Measurements from ENCODE around the gene KNDC1.

Gene KNDC1

GRCh38 chr10:133272301-133272963 lies 112.4 kb downstream of the KNDC1 start:
- Mint-ChIP-seq H3K4me1 (no peaks in the 10 kb centered on the region), H3K27ac (no peak overlapping the region), H3K36me3 (ENCODE audit: low read depth) (no peaks in the 10 kb centered on the region), H3K9me3 (no peaks in the 10 kb centered on the region), H3K4me3 (no peak overlapping the region), H3K27me3 (ENCODE audit: low read depth) (peaks cover 9% of the 10 kb centered on the region)
- TF ChIP-seq, protein P1, sequence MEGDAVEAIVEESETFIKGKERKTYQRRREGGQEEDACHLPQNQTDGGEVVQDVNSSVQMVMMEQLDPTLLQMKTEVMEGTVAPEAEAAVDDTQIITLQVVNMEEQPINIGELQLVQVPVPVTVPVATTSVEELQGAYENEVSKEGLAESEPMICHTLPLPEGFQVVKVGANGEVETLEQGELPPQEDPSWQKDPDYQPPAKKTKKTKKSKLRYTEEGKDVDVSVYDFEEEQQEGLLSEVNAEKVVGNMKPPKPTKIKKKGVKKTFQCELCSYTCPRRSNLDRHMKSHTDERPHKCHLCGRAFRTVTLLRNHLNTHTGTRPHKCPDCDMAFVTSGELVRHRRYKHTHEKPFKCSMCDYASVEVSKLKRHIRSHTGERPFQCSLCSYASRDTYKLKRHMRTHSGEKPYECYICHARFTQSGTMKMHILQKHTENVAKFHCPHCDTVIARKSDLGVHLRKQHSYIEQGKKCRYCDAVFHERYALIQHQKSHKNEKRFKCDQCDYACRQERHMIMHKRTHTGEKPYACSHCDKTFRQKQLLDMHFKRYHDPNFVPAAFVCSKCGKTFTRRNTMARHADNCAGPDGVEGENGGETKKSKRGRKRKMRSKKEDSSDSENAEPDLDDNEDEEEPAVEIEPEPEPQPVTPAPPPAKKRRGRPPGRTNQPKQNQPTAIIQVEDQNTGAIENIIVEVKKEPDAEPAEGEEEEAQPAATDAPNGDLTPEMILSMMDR (IDR thresholded peaks at IDR 0.05; ENCODE audit: unreplicated experiment in 3 of 3): no peak

DNA sequence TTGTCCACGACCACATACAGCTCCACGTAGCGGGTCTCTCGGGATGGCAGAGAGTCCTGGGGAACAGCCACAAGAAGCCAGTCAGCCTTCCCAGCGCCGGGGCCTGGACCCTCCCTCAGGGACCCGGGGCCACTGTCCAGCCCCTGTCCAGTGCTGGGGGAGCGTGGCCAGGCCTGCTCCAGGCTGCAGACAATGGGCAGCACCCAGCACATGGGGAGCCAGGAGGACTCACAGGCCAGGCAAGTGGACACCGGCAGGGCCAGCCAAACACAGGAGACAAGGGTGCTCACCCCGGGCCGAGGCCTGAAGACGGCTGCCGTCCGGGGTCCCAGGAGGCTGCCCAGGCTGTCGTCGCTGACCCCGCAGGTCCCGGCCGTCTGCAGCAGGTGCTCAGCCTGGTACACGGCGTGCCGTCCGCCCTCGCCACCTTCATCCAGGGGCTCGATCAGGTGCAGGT lies 113.0 kb downstream of the KNDC1 start:
- Mint-ChIP-seq H3K4me3 (no peak overlapping the region), H3K27ac (no peak overlapping the region), H3K4me1 (no peaks in the 10 kb centered on the region), H3K27me3 (ENCODE audit: low read depth) (peaks cover 15% of the 10 kb centered on the region), H3K36me3 (ENCODE audit: low read depth) (no peaks in the 10 kb centered on the region), H3K9me3 (no peaks in the 10 kb centered on the region)
- TF ChIP-seq, protein P1 (IDR thresholded peaks at IDR 0.05; ENCODE audit: unreplicated experiment in 3 of 3): no peak

GRCh38 chr10:133273534-133274143 lies 113.6 kb downstream of the KNDC1 start:
- Mint-ChIP-seq H3K9me3 (no peaks in the 10 kb centered on the region), H3K4me3 (no peak overlapping the region), H3K27me3 (ENCODE audit: low read depth) (peaks cover 15% of the 10 kb centered on the region), H3K27ac (no peak overlapping the region), H3K36me3 (ENCODE audit: low read depth) (no peaks in the 10 kb centered on the region), H3K4me1 (no peaks in the 10 kb centered on the region)
- TF ChIP-seq, protein P1 (IDR thresholded peaks at IDR 0.05; ENCODE audit: unreplicated experiment in 3 of 3): no peak

- Mint-ChIP-seq H3K4me1 (no peaks in the 10 kb centered on the region), H3K27ac (no peak overlapping the region), H3K4me3 (no peak overlapping the region), H3K36me3 (ENCODE audit: low read depth) (no peaks in the 10 kb centered on the region), H3K9me3 (no peaks in the 10 kb centered on the region), H3K27me3 (ENCODE audit: low read depth) (peaks cover 15% of the 10 kb centered on the region)
- TF ChIP-seq, protein P1 (IDR thresholded peaks at IDR 0.05; ENCODE audit: unreplicated experiment in 3 of 3): no peak
Measured at GRCh38 chr10:133274751-133275683, 115.0 kb downstream of the KNDC1 start.

DNA sequence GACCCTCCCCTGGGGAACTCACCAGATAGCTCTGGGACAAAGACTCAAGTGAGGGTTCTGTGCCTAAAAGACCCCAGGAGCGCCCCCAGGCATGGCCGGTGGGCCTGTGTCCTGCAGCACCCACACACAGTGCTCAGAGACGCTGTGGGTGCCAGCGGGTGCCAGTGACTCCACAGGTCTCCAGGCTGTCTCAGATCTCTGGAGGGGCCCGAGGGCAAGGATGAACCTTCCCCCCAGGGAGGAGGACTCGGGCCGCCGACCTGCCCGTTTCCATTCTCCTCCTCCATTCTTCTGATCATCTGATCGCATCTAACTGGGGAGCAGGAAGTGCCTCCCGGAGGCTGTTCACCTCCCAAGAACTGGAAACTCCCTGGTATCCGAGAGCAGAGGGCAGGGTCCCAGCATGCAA lies 115.7 kb downstream of the KNDC1 start:
- Mint-ChIP-seq H3K27ac (no peak overlapping the region), H3K9me3 (no peaks in the 10 kb centered on the region), H3K4me1 (no peaks in the 10 kb centered on the region), H3K36me3 (ENCODE audit: low read depth) (no peaks in the 10 kb centered on the region), H3K27me3 (ENCODE audit: low read depth) (peaks cover 15% of the 10 kb centered on the region), H3K4me3 (no peak overlapping the region)
- TF ChIP-seq, protein P1 (IDR thresholded peaks at IDR 0.05; ENCODE audit: unreplicated experiment in 3 of 3): no peak
